ES-I3 (cell line): Measurements from ENCODE around the gene ZC3H12D.
"Not testable (repeated sequence)": the region's sequence is repeated elsewhere in the genome, so short reads cannot be mapped to it uniquely, and the experiment has no call there.

Experiments
- H3K36me3 ChIP-seq: 2 replicates; pipeline ENCODE4 v1.6.1; 2013; ENCODE audit warnings: mild to moderate bottlenecking, low read length, control low read depth, moderate library complexity; ENCODE audit not compliant: insufficient read depth
- H3K4me1 ChIP-seq: 2 replicates; pipeline ENCODE4 v1.6.1; 2013; ENCODE audit warnings: mild to moderate bottlenecking, control low read depth, low read length; ENCODE audit not compliant: insufficient read depth
- H3K9ac ChIP-seq: 2 replicates; pipeline ENCODE4 v1.6.1; 2013; ENCODE audit warnings: low read depth, mild to moderate bottlenecking, low read length, moderate library complexity
- H3K9me3 ChIP-seq: 2 replicates; pipeline ENCODE4 v1.6.1; 2013; ENCODE audit warnings: mild to moderate bottlenecking, low read length, moderate library complexity; ENCODE audit not compliant: control insufficient read depth, insufficient read depth

Gene ZC3H12D

DNA sequence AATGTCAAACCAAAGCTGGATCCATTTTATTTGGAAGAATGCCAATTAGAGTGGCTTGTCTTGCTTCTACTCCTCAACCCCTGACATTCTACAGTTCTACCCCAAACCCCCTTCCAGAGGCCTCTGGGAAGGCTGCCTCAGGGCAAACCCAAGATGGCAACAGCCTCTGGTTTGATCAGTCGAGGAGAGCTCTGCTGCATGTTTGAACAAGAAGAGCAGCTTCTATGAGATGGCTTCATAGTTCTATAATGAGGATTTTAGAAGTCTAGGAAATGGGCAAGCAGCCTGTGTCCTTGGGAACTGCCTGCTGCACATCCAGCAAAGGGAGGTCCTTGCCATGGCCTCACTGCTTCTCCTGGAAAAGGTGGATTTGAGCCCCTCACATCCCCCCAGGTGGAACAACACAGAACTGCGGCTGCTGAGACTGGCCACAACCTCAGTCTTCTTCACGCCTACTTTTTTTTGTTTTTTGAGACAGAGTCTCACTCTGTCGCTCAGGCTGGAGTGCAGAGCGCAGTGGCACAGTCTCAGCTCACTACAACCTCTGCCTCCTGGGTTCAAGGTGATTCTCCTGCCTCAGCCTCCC lies 37.9 kb downstream of the ZC3H12D start:
- H3K9ac ChIP-seq: no peak overlapping the region
- H3K4me1 ChIP-seq: no peaks in the 10 kb centered on the region
- no peaks in the 10 kb centered on the region for H3K9me3 ChIP-seq
- no peaks in the 10 kb centered on the region for H3K36me3 ChIP-seq

GRCh38 chr6:149445573-149445972 lies 39.2 kb downstream of the ZC3H12D start:
- H3K9ac ChIP-seq: no peak overlapping the region
- no peaks in the 10 kb centered on the region for H3K9me3 ChIP-seq
- no peaks in the 10 kb centered on the region; the same call in 1 of the 2 replicates for H3K4me1 ChIP-seq
- no peaks in the 10 kb centered on the region for H3K36me3 ChIP-seq

DNA sequence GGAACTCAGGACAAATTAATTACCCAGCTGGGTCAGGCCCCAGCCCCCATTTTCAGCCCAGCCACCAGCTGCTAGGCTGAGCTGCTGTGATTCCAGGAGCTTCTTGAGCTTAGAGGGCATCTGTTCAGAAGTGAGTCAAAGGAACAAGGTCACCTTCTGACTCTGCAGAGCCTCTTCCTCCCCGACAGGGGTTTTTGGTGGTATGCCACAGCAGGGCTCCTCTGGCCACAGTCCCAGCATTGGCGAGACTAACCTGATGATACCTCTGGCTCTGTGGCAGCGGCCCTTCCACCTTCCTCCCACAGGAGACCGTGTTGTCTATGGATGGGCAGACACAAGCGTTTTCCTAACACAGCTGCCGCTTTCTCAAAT lies 39.7 kb downstream of the ZC3H12D start:
- no peaks in the 10 kb centered on the region for H3K36me3 ChIP-seq
- H3K4me1 ChIP-seq: no peaks in the 10 kb centered on the region; the same call in 1 of the 2 replicates
- H3K9ac ChIP-seq: no peak overlapping the region
- no peaks in the 10 kb centered on the region for H3K9me3 ChIP-seq

DNA sequence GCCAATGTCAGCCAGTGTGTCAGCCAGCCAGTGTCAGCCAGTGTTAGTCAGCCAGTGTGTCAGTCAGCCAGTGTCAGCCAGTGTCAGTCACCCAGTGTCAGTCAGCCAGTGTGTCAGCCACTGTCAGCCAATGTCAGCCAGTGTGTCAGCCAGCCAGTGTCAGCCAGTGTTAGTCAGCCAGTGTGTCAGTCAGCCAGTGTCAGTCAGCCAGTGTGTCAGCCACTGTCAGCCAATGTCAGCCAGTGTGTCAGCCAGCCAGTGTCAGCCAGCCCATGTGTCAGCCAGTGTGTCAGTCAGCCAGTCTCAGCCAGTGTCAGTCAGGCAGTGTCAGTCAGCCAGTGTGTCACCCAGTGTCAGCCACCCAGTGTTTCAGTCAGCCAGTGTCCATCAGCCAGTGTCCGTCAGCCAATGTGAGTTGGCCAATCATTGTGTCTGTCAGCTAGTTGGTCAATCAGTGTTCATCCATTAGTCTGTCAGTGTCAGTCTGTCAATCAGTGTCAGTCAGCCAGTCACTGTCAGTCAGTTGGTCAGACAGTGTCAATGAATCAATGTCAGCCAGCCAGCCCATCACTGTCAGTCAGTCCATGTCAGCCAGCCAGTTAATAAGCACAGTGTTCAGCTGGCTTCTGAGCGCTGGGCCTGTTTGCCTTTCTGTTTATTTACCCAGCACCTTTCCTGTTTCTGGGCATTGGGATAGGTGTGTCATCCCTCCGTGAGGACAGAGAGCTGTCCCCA lies 40.3 kb downstream of the ZC3H12D start:
- not testable (repeated sequence) for H3K4me1 ChIP-seq, H3K9me3 ChIP-seq, H3K36me3 ChIP-seq, H3K9ac ChIP-seq

- H3K4me1 ChIP-seq: no peaks in the 10 kb centered on the region; the same call in 1 of the 2 replicates
- H3K9me3 ChIP-seq: no peaks in the 10 kb centered on the region
- H3K9ac ChIP-seq: no peak overlapping the region
- H3K36me3 ChIP-seq: no peaks in the 10 kb centered on the region
Measured at GRCh38 chr6:149443411-149444181, 41.2 kb downstream of the ZC3H12D start.

DNA sequence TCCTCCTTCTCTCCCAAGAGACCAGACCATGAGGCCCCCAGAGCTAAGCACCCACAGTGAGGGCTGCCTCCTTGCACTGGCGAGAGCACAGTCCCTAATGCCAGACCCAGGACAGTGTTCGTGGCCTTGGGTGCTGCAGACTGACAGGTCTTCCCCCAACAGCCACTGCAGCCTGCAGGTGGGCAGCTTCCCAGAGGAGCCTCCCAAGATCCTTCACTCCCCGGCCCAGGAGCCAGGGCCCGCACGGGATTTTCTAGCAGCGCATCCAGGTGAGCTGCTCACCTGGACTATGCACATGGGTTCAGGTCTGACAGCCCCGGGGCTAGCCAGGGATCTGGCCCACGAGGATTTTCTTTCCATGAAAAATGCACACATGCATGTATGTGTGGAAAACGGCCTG lies 43.1 kb downstream of the ZC3H12D start:
- Histone ChIP-seq H3K9ac (no peak overlapping the region), H3K36me3 (no peaks in the 10 kb centered on the region), H3K4me1 (no peaks in the 10 kb centered on the region; the same call in 1 of the 2 replicates), H3K9me3 (no peaks in the 10 kb centered on the region)

DNA sequence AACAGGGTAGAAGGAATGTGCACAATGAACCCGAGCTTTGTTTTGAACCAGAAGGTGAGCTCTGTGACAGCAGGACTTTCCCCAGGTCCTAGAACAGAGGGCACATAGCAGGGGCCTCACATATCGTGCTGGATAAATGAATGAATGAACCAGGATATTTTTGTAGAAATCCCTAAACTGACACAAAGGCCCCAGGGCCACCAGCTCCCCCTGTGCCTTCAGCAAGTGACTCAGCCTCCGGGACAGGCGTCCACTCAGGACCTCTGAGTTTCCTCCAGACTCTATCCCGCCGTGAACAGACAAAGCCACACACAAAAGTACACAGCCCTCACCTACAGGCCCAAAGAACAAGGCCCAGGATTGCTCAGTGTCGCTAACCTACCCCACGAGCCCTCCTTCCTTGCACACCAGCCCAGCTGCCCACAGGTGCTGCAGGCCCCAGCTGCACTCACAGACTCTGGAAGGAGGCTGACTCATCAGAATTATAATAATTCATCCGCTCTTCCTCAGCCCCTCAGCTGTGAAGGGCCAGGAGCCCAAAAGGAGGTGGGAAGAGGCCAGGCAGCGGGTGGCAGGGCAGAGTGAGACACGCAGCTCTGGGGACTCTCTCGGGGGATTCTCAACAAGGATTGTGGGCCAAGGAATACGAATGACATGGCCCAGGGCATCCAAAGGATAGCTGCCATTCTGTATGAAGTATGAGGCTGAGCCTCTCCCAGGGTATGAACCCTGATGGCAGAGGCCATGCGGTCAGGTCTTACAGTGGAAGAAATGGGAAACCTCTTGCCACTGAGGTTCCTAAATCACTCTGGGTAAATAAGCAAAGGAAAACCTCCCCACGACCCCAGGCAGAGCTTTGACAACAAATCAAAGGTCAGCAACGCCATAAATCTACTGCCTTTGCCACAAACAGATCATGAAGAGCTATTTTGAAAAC lies 43.8 kb downstream of the ZC3H12D start:
- Histone ChIP-seq H3K9ac (no peak overlapping the region), H3K36me3 (no peaks in the 10 kb centered on the region), H3K4me1 (no peaks in the 10 kb centered on the region; the same call in 1 of the 2 replicates), H3K9me3 (no peaks in the 10 kb centered on the region)

DNA sequence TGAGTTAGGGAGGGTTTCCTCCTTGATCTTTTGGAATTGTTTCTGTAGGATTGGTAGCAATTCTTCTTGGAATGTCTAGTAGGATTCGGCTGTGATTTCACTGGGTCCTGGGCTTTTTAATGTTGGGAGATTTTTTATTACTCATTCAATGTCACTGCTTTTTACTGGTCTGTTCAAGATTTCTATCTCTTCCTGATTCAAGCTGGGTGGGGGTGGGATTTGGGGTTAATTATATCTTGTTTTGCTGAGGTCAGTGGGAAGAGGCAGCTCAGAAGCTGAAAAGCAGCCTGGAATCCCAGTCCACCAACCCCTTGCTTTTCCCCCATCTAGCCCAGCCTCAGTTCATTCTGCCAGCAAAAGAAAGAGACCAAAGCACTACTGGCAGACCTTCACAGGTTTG lies 45.2 kb downstream of the ZC3H12D start:
- Histone ChIP-seq H3K4me1 (no peaks in the 10 kb centered on the region; the same call in 1 of the 2 replicates), H3K36me3 (no peaks in the 10 kb centered on the region), H3K9me3 (no peaks in the 10 kb centered on the region), H3K9ac (no peak overlapping the region)

DNA sequence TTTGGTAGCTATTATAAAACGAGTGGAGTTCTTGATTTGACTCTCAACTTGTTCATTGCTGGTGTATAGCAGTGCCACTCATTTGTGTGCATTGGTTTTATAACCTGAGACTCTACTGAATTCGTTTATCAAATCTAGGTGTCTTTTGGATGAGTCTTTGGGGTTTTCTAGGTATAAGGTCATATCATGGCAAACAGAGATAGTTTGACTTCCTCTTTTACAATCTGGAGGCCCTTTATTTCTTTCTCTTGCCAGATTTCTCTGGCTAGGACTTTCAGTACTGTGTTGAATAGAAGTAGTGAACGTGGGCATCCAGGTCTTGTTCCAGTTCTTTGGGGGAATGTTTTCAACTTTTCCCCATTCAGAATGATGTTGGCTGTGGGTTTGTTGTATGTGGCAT lies 46.0 kb downstream of the ZC3H12D start:
- no peaks in the 10 kb centered on the region; the same call in 1 of the 2 replicates for H3K4me1 ChIP-seq
- no peak overlapping the region for H3K9ac ChIP-seq
- no peaks in the 10 kb centered on the region for H3K9me3 ChIP-seq
- no peaks in the 10 kb centered on the region for H3K36me3 ChIP-seq

DNA sequence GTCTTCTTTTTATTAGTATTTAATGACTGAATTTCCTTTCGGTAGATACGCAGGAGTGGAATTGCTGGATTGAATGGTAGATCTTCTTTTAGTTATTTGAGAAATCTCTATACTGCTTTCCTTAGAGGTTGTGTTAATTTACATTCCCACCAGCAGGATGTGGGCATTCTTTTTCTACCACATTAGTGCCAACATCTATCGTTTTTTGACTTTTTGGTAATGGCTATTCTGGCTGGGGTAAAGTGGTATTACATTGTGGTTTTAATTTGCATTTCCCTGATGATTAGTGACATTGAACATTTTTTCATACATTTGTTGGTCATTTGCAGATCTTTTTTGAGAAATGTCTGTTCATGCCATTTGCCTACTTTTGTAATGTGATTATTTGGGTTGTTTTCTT lies 47.6 kb downstream of the ZC3H12D start:
- no peaks in the 10 kb centered on the region; the same call in 1 of the 2 replicates for H3K4me1 ChIP-seq
- no peaks in the 10 kb centered on the region for H3K9me3 ChIP-seq
- H3K36me3 ChIP-seq: no peaks in the 10 kb centered on the region
- H3K9ac ChIP-seq: no peak overlapping the region

- Histone ChIP-seq H3K4me1 (peaks cover 2% of the 10 kb centered on the region; the same call in 1 of the 2 replicates), H3K9ac (no peak overlapping the region), H3K9me3 (no peaks in the 10 kb centered on the region), H3K36me3 (no peaks in the 10 kb centered on the region)
Measured at GRCh38 chr6:149436647-149437046, 48.2 kb downstream of the ZC3H12D start.

GRCh38 chr6:149435919-149436586 lies 48.8 kb downstream of the ZC3H12D start:
- H3K9me3 ChIP-seq: no peaks in the 10 kb centered on the region
- no peak overlapping the region for H3K9ac ChIP-seq
- no peaks in the 10 kb centered on the region for H3K36me3 ChIP-seq
- peaks cover 2% of the 10 kb centered on the region; the same call in 1 of the 2 replicates for H3K4me1 ChIP-seq

DNA sequence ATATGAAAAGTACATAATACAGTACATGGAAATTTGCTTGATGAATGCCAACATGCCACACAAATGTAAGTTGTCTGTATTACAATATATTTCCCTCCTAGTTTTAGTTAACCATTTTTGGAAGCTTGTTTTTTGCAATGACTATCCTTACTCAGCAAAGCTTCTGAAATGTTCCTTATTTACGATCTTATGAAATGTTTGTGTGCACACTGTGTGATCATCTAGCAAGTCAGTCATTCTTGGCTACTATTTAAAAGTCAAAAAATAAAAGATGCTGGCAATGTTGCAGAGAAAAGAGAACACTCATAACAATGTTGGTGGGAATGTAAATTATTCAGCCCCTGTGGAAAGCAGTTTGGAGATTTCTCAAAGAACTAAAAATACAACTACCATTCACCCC lies 50.9 kb downstream of the ZC3H12D start:
- Histone ChIP-seq H3K9me3 (no peaks in the 10 kb centered on the region), H3K9ac (no peak overlapping the region), H3K36me3 (no peaks in the 10 kb centered on the region)

More for the DNA sequence above, 50.9 kb downstream of the ZC3H12D start:
- H3K4me1 ChIP-seq: peaks cover 2% of the 10 kb centered on the region; the same call in 1 of the 2 replicates
